SIG-M5 treated with dmso at 0.1 percent for 504 hours (cell line): ENCODE results near the gene TMEM231.
"Not testable (repeated sequence)": the region's sequence is repeated elsewhere in the genome, so short reads cannot be mapped to it uniquely, and the experiment has no call there.

Experiments used
- DNase-seq: peaks from one replicate; lab custom pipeline; 2025; ENCODE audit not compliant: unreplicated experiment; lab: John Stamatoyannopoulos, UW

The TMEM231 gene

GRCh38 chr16:75567911-75568310, 11.9 kb upstream of the TMEM231 start:
- no peak for DNase-seq

- DNase-seq: peak; percentile 13
Measured at GRCh38 chr16:75566758-75567255, 10.8 kb upstream of the TMEM231 start.

GRCh38 chr16:75566040-75566757, 10.1 kb upstream of the TMEM231 start, which contains the start of gene GABARAPL2:
Gene GABARAPL2 (plus strand): TSS chr16:75566379. CDS start chr16:75566487, 108 bp downstream.
- DNase-seq: peak; percentile 65

GRCh38 chr16:75565640-75566039, 9.6 kb upstream of the TMEM231 start:
- DNase-seq: peak; percentile 85

GRCh38 chr16:75559564-75560372, 3.7 kb upstream of the TMEM231 start:
- no peak for DNase-seq

- DNase-seq: peak; percentile 5
Measured at GRCh38 chr16:75558846-75559401, 2.9 kb upstream of the TMEM231 start.

GRCh38 chr16:75556431-75556950, 439 bp upstream of the TMEM231 start:
- no peak for DNase-seq

- DNase-seq: peak; percentile 57
Measured at GRCh38 chr16:75555213-75555706, 792 bp downstream of the TMEM231 start.

GRCh38 chr16:75552951-75553350, 3.1 kb downstream of the TMEM231 start:
- no peak for DNase-seq

- peak; percentile 88 for DNase-seq
Measured at GRCh38 chr16:75550211-75550662, 5.8 kb downstream of the TMEM231 start.

- not testable (repeated sequence) for DNase-seq
Measured at GRCh38 chr16:75548456-75548855, 7.6 kb downstream of the TMEM231 start.

- DNase-seq: no peak
Measured at GRCh38 chr16:75546293-75546692, 9.8 kb downstream of the TMEM231 start.

GRCh38 chr16:75545879-75546278, 10.2 kb downstream of the TMEM231 start:
- not testable (repeated sequence) for DNase-seq

GRCh38 chr16:75542462-75542861, 13.6 kb downstream of the TMEM231 start:
- DNase-seq: not testable (repeated sequence)

- no peak for DNase-seq
Measured at GRCh38 chr16:75541236-75541635, 14.8 kb downstream of the TMEM231 start.

GRCh38 chr16:75538882-75539565, 17.0 kb downstream of the TMEM231 start:
- not testable (repeated sequence) for DNase-seq

- DNase-seq: no peak
Measured at GRCh38 chr16:75537776-75538175, 18.3 kb downstream of the TMEM231 start.

- DNase-seq: no peak
Measured at GRCh38 chr16:75535901-75536300, 20.2 kb downstream of the TMEM231 start, which contains the start of gene CHST5. Gene CHST5 (minus strand): TSS chr16:75536108. CDS start chr16:75530384, 5,724 bp downstream.

- DNase-seq: no peak
Measured at GRCh38 chr16:75535211-75535843, 20.7 kb downstream of the TMEM231 start.
